Suprapubic skin (tissue), 4 donors: ENCODE measurements around the gene GCNT1. TPM values are rescaled to one million over a fixed set of nuclear protein-coding genes. Genes with fewer than 3 reads are reported as not detected.

ENCODE experiments used
- DNase-seq, 2 donors: peaks; one replicate each; pipeline ENCODE4 v3.0.0-alpha.2; 2019; ENCODE audit warnings: low spot score in 2 of 2
- H3K27ac ChIP-seq: fragments of 200-600 bp; sonication (generic); one replicate; pipeline ENCODE4 v1.5.1; 2019
- H3K27me3 ChIP-seq: fragments of 200-600 bp; sonication (generic); one replicate; pipeline ENCODE4 v1.5.1; 2019
- H3K36me3 ChIP-seq: fragments of 200-600 bp; sonication (generic); one replicate; pipeline ENCODE4 v1.5.1; 2019
- H3K4me1 ChIP-seq: fragments of 200-600 bp; sonication (generic); one replicate; pipeline ENCODE4 v1.5.1; 2019
- H3K4me3 ChIP-seq: fragments of 200-600 bp; sonication (generic); one replicate; pipeline ENCODE4 v1.5.1; 2019; ENCODE audit warnings: mild to moderate bottlenecking
- H3K9me3 ChIP-seq: fragments of 200-600 bp; sonication (generic); one replicate; pipeline ENCODE4 v1.5.1; 2019
- CTCF ChIP-seq, 2 donors: fragments of 200-600 bp in 1 of 2; fragments of 450-650 bp in 1 of 2; sonication (generic) in 1 of 2; IDR thresholded peaks; one replicate each; pipeline ENCODE4 v1.5.1; 2016 to 2019; ENCODE audit warnings: antibody characterized with exemption in 2 of 2, mild to moderate bottlenecking in 1 of 2, moderate library complexity in 1 of 2
- EP300 ChIP-seq: sonication (generic); formaldehyde crosslinking; IDR thresholded peaks from one replicate; pipeline ENCODE4 v1.6.1; 2017; ENCODE audit warnings: antibody characterized with exemption
- POLR2A ChIP-seq, 2 donors: fragments of 450-650 bp; IDR thresholded peaks; one replicate each; pipeline ENCODE4 v1.6.1; 2017; ENCODE audit warnings: antibody characterized with exemption in 2 of 2, mild to moderate bottlenecking in 2 of 2, moderate library complexity in 2 of 2
- POLR2AphosphoS5 ChIP-seq, 3 donors: sonication (generic); formaldehyde crosslinking; IDR thresholded peaks; one replicate each; pipeline ENCODE4 v1.6.1; 2017; ENCODE audit warnings: antibody characterized with exemption in 3 of 3
- WGBS: methylation state at CpG from one replicate; pipeline ENCODE4 v1.1.5; 2018; 5-methylcytosine and 5-hydroxymethylcytosine counted together
- total RNA-seq, 4 donors: library from RNA; depleted of rRNA; stranded (reverse); fragments of >200 nt; gene quantifications; one replicate each; pipeline ENCODE4 v1.1.0, GENCODE V29; 2016

Gene GCNT1
- total RNA-seq, 4 donors from 2014 or later, result 1.0 to 7.9 (median 5.4) TPM

DNA sequence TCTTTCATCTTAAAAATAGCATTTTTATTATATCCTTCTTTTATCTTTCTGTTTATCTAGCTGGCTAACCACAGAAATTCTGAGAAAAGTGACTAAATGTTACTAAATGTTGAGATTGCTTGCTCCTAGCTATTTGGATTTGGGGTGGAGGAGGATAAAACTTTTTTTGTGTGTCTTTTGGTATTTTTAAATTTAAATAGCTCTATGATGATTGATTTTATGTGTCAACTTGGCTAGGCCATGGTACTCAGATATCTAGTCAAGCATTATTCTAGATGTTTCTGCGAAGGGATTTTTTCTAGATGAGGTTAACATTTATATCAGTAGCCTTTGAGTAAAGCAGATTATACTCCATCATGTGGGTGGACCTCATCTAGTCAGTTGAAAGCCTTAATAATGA is 75.0 kb downstream of the GCNT1 start:
- Histone ChIP-seq H3K27ac (no peak overlapping the region), H3K4me1 (peaks cover 4% of the 10 kb centered on the region), H3K4me3 (no peak overlapping the region), H3K9me3 (no peaks in the 10 kb centered on the region), H3K36me3 (no peaks in the 10 kb centered on the region), H3K27me3 (no peaks in the 10 kb centered on the region)
- TF ChIP-seq POLR2AphosphoS5 (IDR thresholded peaks at IDR 0.05), result no peak
- DNase-seq, result no peak
- WGBS, result 90% methylated on average over 1 of the region's 1 CpG

DNA sequence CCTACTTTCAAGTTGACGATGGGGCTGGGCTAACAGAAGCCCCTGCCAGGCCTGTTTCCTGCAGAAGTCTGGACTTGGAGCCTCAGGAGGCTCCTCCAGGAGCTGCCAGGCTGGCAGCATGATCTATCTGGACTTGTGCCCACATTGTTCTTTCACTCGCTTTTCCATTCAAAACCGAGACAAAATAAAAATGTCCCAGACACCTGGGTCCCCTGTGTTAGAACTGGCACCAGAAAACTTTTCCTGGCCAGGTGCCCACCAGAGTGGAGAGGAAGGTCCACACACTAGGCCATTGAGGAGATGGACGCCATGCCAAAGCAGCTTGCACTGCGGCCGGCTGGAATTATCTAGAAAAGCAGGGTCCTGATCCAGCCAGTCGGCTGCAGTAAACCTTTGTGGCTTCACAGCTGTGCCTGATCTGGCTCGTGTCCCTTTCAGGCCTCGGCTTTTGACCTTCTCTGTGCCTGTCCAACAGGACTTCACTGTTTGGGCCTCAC is 78.2 kb downstream of the GCNT1 start:
- no peaks in the 10 kb centered on the region for H3K9me3 ChIP-seq
- no peak for DNase-seq
- H3K27ac ChIP-seq, result no peak overlapping the region
- WGBS, result 48% methylated on average over 9 of the region's 9 CpGs
- no peak overlapping the region for H3K4me3 ChIP-seq
- H3K4me1 ChIP-seq, result peaks cover 4% of the 10 kb centered on the region
- no peaks in the 10 kb centered on the region for H3K27me3 ChIP-seq
- H3K36me3 ChIP-seq, result no peaks in the 10 kb centered on the region
- TF ChIP-seq POLR2AphosphoS5 (IDR thresholded peaks at IDR 0.05) (no peak), POLR2A (IDR thresholded peaks at IDR 0.05) (no peak), EP300 (no peak), CTCF (IDR thresholded peaks at IDR 0.05) (no peak)

GRCh38 chr9:76539180-76539579 is 80.2 kb downstream of the GCNT1 start:
- DNase-seq, result no peak
- no peak for TF ChIP-seq EP300
- WGBS, result 92% methylated on average over 1 of the region's 1 CpG
- Histone ChIP-seq H3K4me1 (no peaks in the 10 kb centered on the region), H3K27me3 (no peaks in the 10 kb centered on the region), H3K36me3 (no peaks in the 10 kb centered on the region), H3K4me3 (no peak overlapping the region), H3K9me3 (no peaks in the 10 kb centered on the region), H3K27ac (no peak overlapping the region)

GRCh38 chr9:76542360-76542759 is 83.4 kb downstream of the GCNT1 start:
- WGBS, result 80% methylated on average over 5 of the region's 5 CpGs
- no peaks in the 10 kb centered on the region for H3K27me3 ChIP-seq

DNA sequence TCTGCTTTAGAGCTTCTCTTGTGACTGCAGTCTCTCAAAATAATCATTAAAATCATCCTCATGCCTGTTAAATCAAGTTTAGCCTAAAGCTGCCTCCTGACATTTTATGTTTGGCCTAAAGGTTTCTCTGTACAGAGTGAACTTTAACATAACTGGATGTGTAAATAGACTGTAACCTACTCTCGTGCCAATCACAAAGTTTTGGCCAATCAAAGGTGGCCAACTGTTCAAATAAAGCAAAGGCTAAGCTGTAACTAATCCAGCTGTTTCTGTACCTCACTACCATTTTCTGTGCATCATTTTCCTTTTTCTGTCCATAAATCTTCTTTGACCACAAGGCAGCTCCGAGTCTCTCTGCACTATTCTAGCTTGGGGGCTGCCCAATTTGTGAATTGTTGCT is 86.2 kb downstream of the GCNT1 start:
- TF ChIP-seq EP300 (no peak), CTCF (IDR thresholded peaks at IDR 0.05) (no peak), POLR2A (IDR thresholded peaks at IDR 0.05) (no peak)
- Histone ChIP-seq H3K27ac (no peak overlapping the region), H3K9me3 (no peaks in the 10 kb centered on the region), H3K4me3 (no peak overlapping the region), H3K27me3 (no peaks in the 10 kb centered on the region), H3K36me3 (no peaks in the 10 kb centered on the region), H3K4me1 (no peaks in the 10 kb centered on the region)
- 56% methylated on average over 2 of the region's 2 CpGs for WGBS
- DNase-seq, result no peak

More at GRCh38 chr9:76542360-76542759, 83.4 kb downstream of the GCNT1 start:
- no peak for TF ChIP-seq EP300
- TF ChIP-seq CTCF (IDR thresholded peaks at IDR 0.05), result no peak
- no peak for TF ChIP-seq POLR2A (IDR thresholded peaks at IDR 0.05)
- no peak for TF ChIP-seq POLR2AphosphoS5 (IDR thresholded peaks at IDR 0.05)
- Histone ChIP-seq H3K4me1 (no peaks in the 10 kb centered on the region), H3K9me3 (no peaks in the 10 kb centered on the region), H3K4me3 (no peak overlapping the region), H3K27ac (no peak overlapping the region), H3K36me3 (no peaks in the 10 kb centered on the region)
- no peak for DNase-seq

DNA sequence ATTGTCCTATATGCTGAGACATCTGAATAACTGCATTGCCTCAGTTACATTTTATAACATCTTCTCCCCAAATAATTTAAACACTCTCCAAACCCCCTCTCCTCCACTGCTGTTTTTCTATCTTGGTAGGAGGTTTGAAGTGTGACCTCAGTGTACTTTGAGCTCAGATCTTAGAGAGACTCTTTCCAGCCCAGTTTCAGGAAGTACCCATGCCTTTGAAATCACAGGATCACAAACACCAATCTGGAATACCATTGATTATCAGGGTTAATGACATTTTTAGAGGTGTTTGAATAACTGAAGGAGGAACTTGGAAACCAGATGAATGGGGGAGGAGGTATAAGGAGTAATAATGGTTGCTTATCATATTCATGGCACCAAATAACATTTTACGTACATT is 93.2 kb downstream of the GCNT1 start:
- Histone ChIP-seq H3K4me1 (no peaks in the 10 kb centered on the region), H3K27me3 (no peaks in the 10 kb centered on the region), H3K36me3 (no peaks in the 10 kb centered on the region), H3K27ac (no peak overlapping the region), H3K4me3 (no peak overlapping the region), H3K9me3 (no peaks in the 10 kb centered on the region)
- DNase-seq, result no peak
- TF ChIP-seq EP300 (no peak), CTCF (IDR thresholded peaks at IDR 0.05) (no peak), POLR2A (IDR thresholded peaks at IDR 0.05) (no peak), POLR2AphosphoS5 (IDR thresholded peaks at IDR 0.05) (no peak)
- 92% methylated on average over 1 of the region's 1 CpG for WGBS
